B cell (primary cell): Measurements from ENCODE around the gene GUCY1B1. TPM values are rescaled to one million over a fixed set of nuclear protein-coding genes. Genes with fewer than 3 reads are reported as not detected.

Experiments used
- ATAC-seq: fragments of 200-7000 bp; cut with Tn5 transposase; one replicate; pipeline ENCODE4 v1.10.0; 2021; ENCODE audit warnings: low read depth, mild to moderate bottlenecking, moderate number of reproducible peaks, moderate library complexity
- CTCF ChIA-PET: fragments of 350-600 bp; sonication (Branson Sonifier 250); formaldehyde crosslinking; loops from one replicate; lab custom pipeline; 2021; ENCODE audit warnings: antibody characterized with exemption, inconsistent platforms; lab: Charles Lee
- POLR2A ChIA-PET: fragments of 350-600 bp; sonication (Branson Sonifier 250); formaldehyde crosslinking; loops from one replicate; lab custom pipeline; 2021; ENCODE audit warnings: antibody characterized with exemption; lab: Charles Lee
- DNase-seq: peaks from one replicate; pipeline ENCODE4 v3.0.0; 2013
- H2AFZ ChIP-seq: 2 replicates; pipeline ENCODE4 v1.6.1; 2012; ENCODE audit warnings: mild to moderate bottlenecking, low read depth, low read length; ENCODE audit not compliant: insufficient read depth, poor library complexity, severe bottlenecking
- H3K27ac ChIP-seq, 2 donors: 1 replicate in 1 of 2; 2 replicates in 1 of 2; pipeline ENCODE4 v1.5.1; 2012 to 2013; ENCODE audit warnings: low read length in 2 of 2, mild to moderate bottlenecking in 2 of 2, moderate library complexity in 1 of 2
- H3K27me3 ChIP-seq, 4 experiments: fragments of 200-600 bp in 1 of 4; sonication (generic) in 1 of 4; replicated peaks in 1 of 4; 1 replicate in 2 of 4; 2 replicates in 2 of 4; pipeline versions ENCODE4 v1.6.1 to v1.7.0; 2013 to 2016; ENCODE audit warnings: low read length in 3 of 4, mild to moderate bottlenecking in 2 of 4, mixed read lengths in 1 of 4, moderate library complexity in 1 of 4; ENCODE audit not compliant: insufficient read depth in 4 of 4, control insufficient read depth in 3 of 4; ENCODE audit errors: control extremely low read depth in 1 of 4
- H3K36me3 ChIP-seq, 2 experiments: replicated peaks in 1 of 2; 1 replicate in 1 of 2; 2 replicates in 1 of 2; pipeline versions ENCODE4 v1.6.1 to v1.7.1; 2013; ENCODE audit warnings: low read length in 1 of 2; ENCODE audit not compliant: insufficient read depth in 2 of 2, control insufficient read depth in 1 of 2; ENCODE audit errors: control extremely low read depth in 1 of 2, extremely low read depth in 1 of 2
- H3K4me1 ChIP-seq, 2 donors: fragments of 200-600 bp in 1 of 2; sonication (generic) in 1 of 2; 1 replicate in 1 of 2; 2 replicates in 1 of 2; pipeline versions ENCODE4 v1.5.1 to v1.6.1; 2013 to 2017; ENCODE audit warnings: low read length in 2 of 2; ENCODE audit not compliant: control insufficient read depth in 2 of 2, insufficient read depth in 2 of 2
- H3K4me2 ChIP-seq: replicated peaks from 2 replicates; pipeline ENCODE3; 2012; ENCODE audit warnings: mild to moderate bottlenecking, low read depth, low read length; ENCODE audit not compliant: poor library complexity, severe bottlenecking
- H3K4me3 ChIP-seq, 5 experiments: fragments of 200-600 bp in 1 of 5; sonication (generic) in 1 of 5; 1 replicate in 3 of 5; 2 replicates in 2 of 5; pipeline versions ENCODE4 v1.5.1 to v1.7.0; 2011 to 2016; ENCODE audit warnings: low read length in 4 of 5, mild to moderate bottlenecking in 4 of 5, low read depth in 2 of 5, control low read depth in 1 of 5, moderate library complexity in 1 of 5; ENCODE audit not compliant: insufficient read depth in 1 of 5; ENCODE audit errors: control extremely low read depth in 1 of 5, extremely low read depth in 1 of 5
- H3K79me2 ChIP-seq: fragments of 200-600 bp; sonication (generic); one replicate; pipeline ENCODE4 v1.6.0; 2016; ENCODE audit warnings: low read length; ENCODE audit not compliant: control insufficient read depth, insufficient read depth
- H3K9ac ChIP-seq: fragments of 200-600 bp; sonication (generic); 2 replicates; pipeline ENCODE4 v1.6.1; 2017; ENCODE audit warnings: mild to moderate bottlenecking, low read length, moderate library complexity
- H3K9me3 ChIP-seq, 3 donors: one replicate each; pipeline versions ENCODE4 v1.6.1 to v1.7.1; 2013; ENCODE audit warnings: low read length in 2 of 3; ENCODE audit not compliant: control insufficient read depth in 2 of 3, insufficient read depth in 1 of 3; ENCODE audit errors: control extremely low read depth in 1 of 3
- H4K20me1 ChIP-seq: 2 replicates; pipeline ENCODE4 v1.6.0; 2012; ENCODE audit warnings: mild to moderate bottlenecking, low read length; ENCODE audit not compliant: insufficient read depth, control insufficient read depth, poor library complexity, severe bottlenecking
- H3K27ac Mint-ChIP-seq: one replicate; pipeline ENCODE4 v1.8.0; 2021; ENCODE audit warnings: mixed read lengths
- H3K27me3 Mint-ChIP-seq: one replicate; pipeline ENCODE4 v1.8.0; 2021; ENCODE audit warnings: mixed read lengths
- H3K4me1 Mint-ChIP-seq: one replicate; pipeline ENCODE4 v1.8.0; 2021; ENCODE audit warnings: mixed read lengths
- H3K4me3 Mint-ChIP-seq: one replicate; pipeline ENCODE4 v1.8.0; 2021; ENCODE audit warnings: mixed read lengths
- H3K9me3 Mint-ChIP-seq: one replicate; pipeline ENCODE4 v1.8.0; 2022; ENCODE audit warnings: mixed read lengths; ENCODE audit not compliant: insufficient read depth
- EZH2 ChIP-seq: IDR thresholded peaks from 2 replicates; pipeline ENCODE4 v1.6.1; 2012; ENCODE audit warnings: borderline replicate concordance, low read depth, mild to moderate bottlenecking, moderate library complexity, low read length; ENCODE audit not compliant: insufficient read depth, poor library complexity, severe bottlenecking
- WGBS: methylation state at CpG from one replicate; pipeline ENCODE4 v1.1.5; 2013; ENCODE audit warnings: missing lambda C conversion rate; ENCODE audit not compliant: insufficient coverage; 5-methylcytosine and 5-hydroxymethylcytosine counted together
- intact Hi-C: fragments of 100-400 bp; cut with micrococcal nuclease; formaldehyde crosslinking; loops from one replicate; pipeline ENCODE4 v1.10.0; 2022
- polyA plus RNA-seq: library from polyadenylated mRNA; depleted of rRNA; stranded (reverse); fragments of >200 nt; gene quantifications from 2 replicates; pipeline ENCODE4 v1.2.3, GENCODE V29; 2012
- total RNA-seq, 2 donors: library from RNA; stranded (reverse); fragments of 120-200 nt in 1 of 2; gene quantifications; 1 replicate in 1 of 2; 2 replicates in 1 of 2; pipeline versions ENCODE4 v1.2.3 to v1.2.4, GENCODE V29; 2013 to 2022
- TF ChIP-seq, protein P1 (sequence below): fragments of 200-600 bp; IDR thresholded peaks from one replicate; pipeline ENCODE4 v1.8.0; 2022; ENCODE audit warnings: antibody characterized with exemption, mild to moderate bottlenecking

GUCY1B1 gene
- total and polyA plus RNA-seq, 2 donors (not counting 1 experiment from before 2014, with no cell fraction given) = 0.09 to 0.10 TPM

DNA sequence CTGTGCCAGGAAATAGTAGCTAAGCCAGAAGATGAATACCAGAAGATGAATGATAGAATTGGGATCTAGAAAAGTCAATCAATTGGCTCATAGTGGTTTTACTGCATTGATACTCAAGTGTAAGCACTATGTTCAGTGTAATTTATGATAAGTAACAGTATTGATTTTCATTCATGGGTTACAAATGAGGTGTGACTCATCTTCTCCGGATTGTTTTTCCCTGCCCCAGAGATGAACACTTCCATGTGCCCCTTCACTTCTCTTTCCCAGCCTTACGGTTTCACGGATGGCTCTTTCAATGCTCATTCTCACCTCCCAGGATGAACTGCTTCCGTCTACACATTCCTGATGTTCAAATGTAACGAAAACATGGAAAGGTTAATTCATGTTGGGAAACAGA, 9.8 kb upstream of the GUCY1B1 start:
- ChIA-PET CTCF (no interaction called here), POLR2A (no interaction called here)
- Mint-ChIP-seq H3K9me3 (no peaks in the 10 kb centered on the region), H3K4me1 (no peaks in the 10 kb centered on the region), H3K4me3 (no peak overlapping the region), H3K27me3 (no peaks in the 10 kb centered on the region), H3K27ac (no peak overlapping the region)
- DNase-seq (no peak), ATAC-seq (no peak)
- H3K4me1 ChIP-seq = no peaks in the 10 kb centered on the region
- H3K79me2 ChIP-seq = no peaks in the 10 kb centered on the region
- H4K20me1 ChIP-seq = no peaks in the 10 kb centered on the region
- 100% methylated on average over 2 of the region's 5 CpGs for WGBS
- no peak overlapping the region for H2AFZ ChIP-seq
- H3K9me3 ChIP-seq = no peaks in the 10 kb centered on the region
- intact Hi-C loops = no loop called here
- H3K36me3 ChIP-seq = no peaks in the 10 kb centered on the region
- H3K4me3 ChIP-seq = no peak overlapping the region
- no peak overlapping the region for H3K4me2 ChIP-seq
- H3K9ac ChIP-seq = no peak overlapping the region
- TF ChIP-seq EZH2 = no peak
- TF ChIP-seq, protein P1, sequence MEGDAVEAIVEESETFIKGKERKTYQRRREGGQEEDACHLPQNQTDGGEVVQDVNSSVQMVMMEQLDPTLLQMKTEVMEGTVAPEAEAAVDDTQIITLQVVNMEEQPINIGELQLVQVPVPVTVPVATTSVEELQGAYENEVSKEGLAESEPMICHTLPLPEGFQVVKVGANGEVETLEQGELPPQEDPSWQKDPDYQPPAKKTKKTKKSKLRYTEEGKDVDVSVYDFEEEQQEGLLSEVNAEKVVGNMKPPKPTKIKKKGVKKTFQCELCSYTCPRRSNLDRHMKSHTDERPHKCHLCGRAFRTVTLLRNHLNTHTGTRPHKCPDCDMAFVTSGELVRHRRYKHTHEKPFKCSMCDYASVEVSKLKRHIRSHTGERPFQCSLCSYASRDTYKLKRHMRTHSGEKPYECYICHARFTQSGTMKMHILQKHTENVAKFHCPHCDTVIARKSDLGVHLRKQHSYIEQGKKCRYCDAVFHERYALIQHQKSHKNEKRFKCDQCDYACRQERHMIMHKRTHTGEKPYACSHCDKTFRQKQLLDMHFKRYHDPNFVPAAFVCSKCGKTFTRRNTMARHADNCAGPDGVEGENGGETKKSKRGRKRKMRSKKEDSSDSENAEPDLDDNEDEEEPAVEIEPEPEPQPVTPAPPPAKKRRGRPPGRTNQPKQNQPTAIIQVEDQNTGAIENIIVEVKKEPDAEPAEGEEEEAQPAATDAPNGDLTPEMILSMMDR = no peak
- H3K27me3 ChIP-seq = no peaks in the 10 kb centered on the region
- H3K27ac ChIP-seq = no peak overlapping the region

DNA sequence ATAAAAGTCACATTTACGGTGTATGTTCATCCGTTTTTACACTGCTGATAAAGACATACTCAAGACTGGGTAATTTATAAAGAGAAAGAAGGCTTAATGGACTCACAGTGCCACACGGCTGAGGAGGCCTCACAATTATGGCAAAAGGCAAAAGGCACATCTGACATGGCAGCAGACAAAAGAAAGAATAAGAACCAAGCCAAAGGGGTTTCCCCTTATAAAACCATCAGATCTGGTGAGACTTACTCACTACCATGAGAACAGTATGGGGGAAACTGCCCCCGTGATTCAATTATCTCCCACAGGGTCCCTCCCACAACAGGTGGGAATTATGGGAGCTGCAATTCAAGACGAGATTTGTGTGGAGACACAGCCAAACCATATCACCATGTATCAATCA, 7.3 kb upstream of the GUCY1B1 start:
- no peaks in the 10 kb centered on the region for H3K4me1 ChIP-seq
- DNase-seq (no peak), ATAC-seq (no peak)
- Mint-ChIP-seq H3K27me3 (no peaks in the 10 kb centered on the region), H3K4me1 (no peaks in the 10 kb centered on the region), H3K27ac (no peak overlapping the region), H3K4me3 (no peak overlapping the region), H3K9me3 (no peaks in the 10 kb centered on the region)
- TF ChIP-seq, protein P1 = no peak
- no peak for TF ChIP-seq EZH2
- no peaks in the 10 kb centered on the region for H3K9me3 ChIP-seq
- CTCF ChIA-PET = no interaction called here
- H3K36me3 ChIP-seq = no peaks in the 10 kb centered on the region
- H3K27me3 ChIP-seq = no peaks in the 10 kb centered on the region
- no peaks in the 10 kb centered on the region for H3K79me2 ChIP-seq
- intact Hi-C loops = no loop called here
- POLR2A ChIA-PET = no interaction called here
- no peaks in the 10 kb centered on the region for H4K20me1 ChIP-seq
- WGBS = 80% methylated on average over 2 of the region's 5 CpGs
- no peak overlapping the region for H3K27ac ChIP-seq
- H3K4me2 ChIP-seq = no peak overlapping the region
- H2AFZ ChIP-seq = no peak overlapping the region
- H3K9ac ChIP-seq = no peak overlapping the region
- H3K4me3 ChIP-seq = no peak overlapping the region
